SU-DHL-6 (cell line): ENCODE data around the gene ELOB.

ENCODE experiments used
- H2AFZ ChIP-seq: fragments of 200-600 bp; sonication (generic); 2 replicates; pipeline ENCODE4 v1.6.1; 2014; ENCODE audit warnings: low read depth, mild to moderate bottlenecking, moderate library complexity, mixed read lengths, antibody characterized with exemption, low read length; ENCODE audit not compliant: severe bottlenecking
- H3F3A ChIP-seq: fragments of 200-600 bp; shearing (Covaris generic); 2 replicates; pipeline ENCODE4 v1.6.0; 2016; ENCODE audit warnings: antibody characterized with exemption, mild to moderate bottlenecking; ENCODE audit not compliant: insufficient read depth
- H3K27ac ChIP-seq: fragments of 200-600 bp; sonication (generic); 2 replicates; pipeline ENCODE4 v1.5.1; 2016; ENCODE audit warnings: low read depth, mild to moderate bottlenecking, low read length, moderate library complexity, mixed read lengths
- H3K27me3 ChIP-seq: fragments of 200-600 bp; sonication (generic), shearing (Covaris generic); 2 replicates; pipeline ENCODE4 v1.6.0; 2014; ENCODE audit warnings: mild to moderate bottlenecking, low read length
- H3K36me3 ChIP-seq: fragments of 200-600 bp; sonication (generic); 2 replicates; pipeline ENCODE4 v1.6.1; 2014; ENCODE audit warnings: mild to moderate bottlenecking, low read length, mixed read lengths
- H3K4me2 ChIP-seq: fragments of 300-600, 200-600 bp; shearing (Covaris generic), sonication (generic); 2 replicates; pipeline ENCODE4 v1.6.0; 2014; ENCODE audit warnings: low read length, low read depth, mild to moderate bottlenecking; ENCODE audit not compliant: poor library complexity, severe bottlenecking
- H3K4me3 ChIP-seq: fragments of 200-600 bp; sonication (generic); 2 replicates; pipeline ENCODE4 v1.5.1; 2014; ENCODE audit warnings: antibody characterized with exemption, low read length, mild to moderate bottlenecking, mixed read lengths; ENCODE audit not compliant: insufficient read depth, poor library complexity, severe bottlenecking
- H3K79me2 ChIP-seq: fragments of 200-600 bp; sonication (generic); 2 replicates; pipeline ENCODE4 v1.6.1; 2014; ENCODE audit warnings: mild to moderate bottlenecking, low read length, moderate library complexity; ENCODE audit not compliant: insufficient read depth
- H3K9ac ChIP-seq: fragments of 200-600 bp; sonication (generic); 2 replicates; pipeline ENCODE4 v1.7.0; 2014; ENCODE audit warnings: mild to moderate bottlenecking, low read length
- H3K9me2 ChIP-seq: fragments of 200-600 bp; sonication (generic); replicated peaks from 2 replicates; pipeline ENCODE4 v1.6.1; 2014; ENCODE audit warnings: low read length; ENCODE audit not compliant: insufficient read depth
- H3K9me3 ChIP-seq: fragments of 200-600 bp; sonication (generic); 2 replicates; pipeline ENCODE4 v1.6.1; 2014; ENCODE audit warnings: low read length, mixed read lengths; ENCODE audit not compliant: insufficient read depth
- H4K20me1 ChIP-seq: fragments of 200-600 bp; sonication (generic); 2 replicates; pipeline ENCODE4 v1.6.1; 2014; ENCODE audit warnings: low read depth, mild to moderate bottlenecking, antibody characterized with exemption, low read length, moderate library complexity, mixed read lengths
- EZH2phosphoT487 ChIP-seq: fragments of 200-600 bp; sonication (generic), shearing (Covaris generic); conservative IDR thresholded peaks from 2 replicates; pipeline ENCODE4 v1.6.1; 2018; ENCODE audit warnings: mild to moderate bottlenecking, antibody characterized with exemption, low read length, moderate library complexity, mixed read lengths
- TF ChIP-seq, protein P1 (sequence below): fragments of 200-600 bp; sonication (generic); IDR thresholded peaks from one replicate; pipeline ENCODE4 v1.5.1; 2017; ENCODE audit warnings: antibody characterized with exemption, mild to moderate bottlenecking, low read length, moderate library complexity; ENCODE audit not compliant: insufficient read depth, poor library complexity, severe bottlenecking

Gene ELOB

GRCh38 chr16:2740476-2740875 is 36.6 kb downstream of the ELOB start:
- no peaks in the 10 kb centered on the region for H3F3A ChIP-seq
- no peak overlapping the region for H3K4me2 ChIP-seq
- H3K36me3 ChIP-seq = no peaks in the 10 kb centered on the region
- no peaks in the 10 kb centered on the region for H3K27me3 ChIP-seq
- H3K9me2 ChIP-seq = no peaks in the 10 kb centered on the region
- no peak overlapping the region for H3K4me3 ChIP-seq
- H3K27ac ChIP-seq = no peak overlapping the region
- TF ChIP-seq EZH2phosphoT487 = no peak
- TF ChIP-seq, protein P1, sequence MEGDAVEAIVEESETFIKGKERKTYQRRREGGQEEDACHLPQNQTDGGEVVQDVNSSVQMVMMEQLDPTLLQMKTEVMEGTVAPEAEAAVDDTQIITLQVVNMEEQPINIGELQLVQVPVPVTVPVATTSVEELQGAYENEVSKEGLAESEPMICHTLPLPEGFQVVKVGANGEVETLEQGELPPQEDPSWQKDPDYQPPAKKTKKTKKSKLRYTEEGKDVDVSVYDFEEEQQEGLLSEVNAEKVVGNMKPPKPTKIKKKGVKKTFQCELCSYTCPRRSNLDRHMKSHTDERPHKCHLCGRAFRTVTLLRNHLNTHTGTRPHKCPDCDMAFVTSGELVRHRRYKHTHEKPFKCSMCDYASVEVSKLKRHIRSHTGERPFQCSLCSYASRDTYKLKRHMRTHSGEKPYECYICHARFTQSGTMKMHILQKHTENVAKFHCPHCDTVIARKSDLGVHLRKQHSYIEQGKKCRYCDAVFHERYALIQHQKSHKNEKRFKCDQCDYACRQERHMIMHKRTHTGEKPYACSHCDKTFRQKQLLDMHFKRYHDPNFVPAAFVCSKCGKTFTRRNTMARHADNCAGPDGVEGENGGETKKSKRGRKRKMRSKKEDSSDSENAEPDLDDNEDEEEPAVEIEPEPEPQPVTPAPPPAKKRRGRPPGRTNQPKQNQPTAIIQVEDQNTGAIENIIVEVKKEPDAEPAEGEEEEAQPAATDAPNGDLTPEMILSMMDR = no peak
- no peaks in the 10 kb centered on the region for H3K79me2 ChIP-seq
- H3K9ac ChIP-seq = no peak overlapping the region
- no peak overlapping the region for H2AFZ ChIP-seq
- no peaks in the 10 kb centered on the region for H3K9me3 ChIP-seq
- H4K20me1 ChIP-seq = no peaks in the 10 kb centered on the region

DNA sequence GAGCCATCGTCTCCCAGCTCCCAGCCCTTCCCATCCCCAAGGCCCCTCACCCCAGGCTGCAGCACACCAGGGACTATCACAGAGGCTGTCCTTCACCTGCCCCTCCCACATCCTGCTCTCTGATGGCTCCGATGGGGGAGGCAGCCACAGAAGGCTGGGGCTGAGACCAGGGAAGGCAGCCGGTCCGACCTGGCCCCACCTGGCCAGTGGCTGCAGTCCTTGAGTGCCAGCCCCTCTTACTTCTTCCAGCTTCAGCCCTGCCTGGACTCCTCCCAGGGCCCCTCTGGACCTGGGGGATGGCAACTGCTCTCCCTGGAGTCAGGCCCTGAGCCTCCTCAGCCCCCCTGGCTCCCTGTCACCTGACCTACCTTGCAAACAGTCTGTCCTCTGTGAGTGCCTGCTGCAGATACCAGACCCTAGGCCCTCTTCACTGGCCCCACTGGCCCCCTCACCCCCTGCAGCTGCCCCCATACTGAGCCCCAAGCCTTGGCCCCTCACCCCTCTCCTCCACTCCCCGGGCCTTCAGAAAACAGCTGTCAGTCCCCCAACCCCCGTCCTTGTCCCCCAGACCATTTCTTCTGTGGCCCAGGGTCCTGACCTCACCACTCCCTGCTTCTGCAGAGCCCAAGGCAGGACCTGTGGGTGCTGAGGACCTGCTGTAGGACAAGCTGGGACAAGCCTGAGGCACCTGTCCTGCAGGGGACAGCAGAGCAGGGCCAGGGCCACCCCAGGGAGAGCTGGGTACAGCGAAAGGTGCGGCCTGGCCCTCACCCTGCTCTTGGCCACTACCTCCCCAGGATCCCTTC is 37.3 kb downstream of the ELOB start:
- Histone ChIP-seq H3K9ac (no peak overlapping the region), H3K27me3 (no peaks in the 10 kb centered on the region), H3K9me3 (no peaks in the 10 kb centered on the region), H3K79me2 (no peaks in the 10 kb centered on the region), H4K20me1 (no peaks in the 10 kb centered on the region), H3K4me2 (no peak overlapping the region), H3K9me2 (no peaks in the 10 kb centered on the region), H3K36me3 (no peaks in the 10 kb centered on the region), H3K4me3 (no peak overlapping the region), H2AFZ (no peak overlapping the region), H3F3A (no peaks in the 10 kb centered on the region), H3K27ac (no peak overlapping the region)
- no peak for TF ChIP-seq EZH2phosphoT487
- TF ChIP-seq, protein P1 = no peak

GRCh38 chr16:2738615-2739014 is 38.5 kb downstream of the ELOB start:
- Histone ChIP-seq H3K9me3 (no peaks in the 10 kb centered on the region), H3K27ac (no peak overlapping the region), H3K79me2 (no peaks in the 10 kb centered on the region)

More at GRCh38 chr16:2738615-2739014, 38.5 kb downstream of the ELOB start:
- Histone ChIP-seq H4K20me1 (no peaks in the 10 kb centered on the region), H3K36me3 (no peaks in the 10 kb centered on the region), H3K9ac (no peak overlapping the region), H3K4me3 (no peak overlapping the region), H3K4me2 (no peak overlapping the region), H3K27me3 (no peaks in the 10 kb centered on the region), H2AFZ (no peak overlapping the region), H3K9me2 (no peaks in the 10 kb centered on the region), H3F3A (no peaks in the 10 kb centered on the region)
- TF ChIP-seq, protein P1 = no peak
- TF ChIP-seq EZH2phosphoT487 = no peak
